Vagina (tissue), 2 donors: ENCODE results near the gene NUDT8. TPM values are rescaled to one million over a fixed set of nuclear protein-coding genes. Genes with fewer than 3 reads are reported as not detected.

Source experiments
- DNase-seq, 2 donors: peaks; one replicate each; pipeline ENCODE4 v3.0.0-alpha.2; 2017; ENCODE audit errors: extremely low spot score in 2 of 2
- H3K27ac ChIP-seq: fragments of 200-600 bp; sonication (generic); one replicate; pipeline ENCODE4 v1.5.1; 2019
- H3K27me3 ChIP-seq: fragments of 200-600 bp; sonication (generic); one replicate; pipeline ENCODE4 v1.5.1; 2019
- H3K36me3 ChIP-seq, 2 donors: fragments of 200-600 bp; sonication (generic); one replicate each; pipeline ENCODE4 v1.5.1; 2017 to 2019
- H3K4me1 ChIP-seq: fragments of 200-600 bp; sonication (generic); one replicate; pipeline ENCODE4 v1.5.1; 2019
- H3K4me3 ChIP-seq, 2 donors: fragments of 200-600 bp; sonication (generic); 1 replicate in 1 of 2; 2 replicates in 1 of 2; pipeline ENCODE4 v1.5.1; 2016 to 2019
- H3K9me3 ChIP-seq: fragments of 200-600 bp; sonication (generic); one replicate; pipeline ENCODE4 v1.5.1; 2019
- CTCF ChIP-seq, 3 experiments: fragments of 450-650 bp in 2 of 3; fragments of 200-600 bp in 1 of 3; sonication (generic) in 1 of 3; IDR thresholded peaks; one replicate each; pipeline ENCODE4 v1.5.1; 2017 to 2019; ENCODE audit warnings: antibody characterized with exemption in 3 of 3, mild to moderate bottlenecking in 2 of 3, moderate library complexity in 2 of 3
- POLR2A ChIP-seq, 2 donors: fragments of 450-650 bp; IDR thresholded peaks; one replicate each; pipeline ENCODE4 v1.6.1; 2017; ENCODE audit warnings: antibody characterized with exemption in 2 of 2, mild to moderate bottlenecking in 2 of 2, moderate library complexity in 2 of 2
- POLR2AphosphoS5 ChIP-seq, 2 donors: sonication (generic); formaldehyde crosslinking; IDR thresholded peaks; one replicate each; pipeline ENCODE4 v1.9.0; 2017; ENCODE audit warnings: antibody characterized with exemption in 2 of 2, mild to moderate bottlenecking in 2 of 2, low read depth in 1 of 2; ENCODE audit not compliant: insufficient read depth in 1 of 2
- intact Hi-C: fragments of 100-400 bp; cut with DNase I; formaldehyde crosslinking; loops from one replicate; pipeline ENCODE4 v1.15.1; 2023
- total RNA-seq: library from RNA; depleted of rRNA; stranded (reverse); fragments of >200 nt; gene quantifications from one replicate; pipeline ENCODE4 v1.2.3, GENCODE V29; 2016

The NUDT8 gene
- total RNA-seq, 1 donor from 2014 or later = 23.8 TPM

GRCh38 chr11:67646535-67647336 is 17.0 kb upstream of the NUDT8 start:
- no peak for DNase-seq
- H3K27me3 ChIP-seq = no peaks in the 10 kb centered on the region

DNA sequence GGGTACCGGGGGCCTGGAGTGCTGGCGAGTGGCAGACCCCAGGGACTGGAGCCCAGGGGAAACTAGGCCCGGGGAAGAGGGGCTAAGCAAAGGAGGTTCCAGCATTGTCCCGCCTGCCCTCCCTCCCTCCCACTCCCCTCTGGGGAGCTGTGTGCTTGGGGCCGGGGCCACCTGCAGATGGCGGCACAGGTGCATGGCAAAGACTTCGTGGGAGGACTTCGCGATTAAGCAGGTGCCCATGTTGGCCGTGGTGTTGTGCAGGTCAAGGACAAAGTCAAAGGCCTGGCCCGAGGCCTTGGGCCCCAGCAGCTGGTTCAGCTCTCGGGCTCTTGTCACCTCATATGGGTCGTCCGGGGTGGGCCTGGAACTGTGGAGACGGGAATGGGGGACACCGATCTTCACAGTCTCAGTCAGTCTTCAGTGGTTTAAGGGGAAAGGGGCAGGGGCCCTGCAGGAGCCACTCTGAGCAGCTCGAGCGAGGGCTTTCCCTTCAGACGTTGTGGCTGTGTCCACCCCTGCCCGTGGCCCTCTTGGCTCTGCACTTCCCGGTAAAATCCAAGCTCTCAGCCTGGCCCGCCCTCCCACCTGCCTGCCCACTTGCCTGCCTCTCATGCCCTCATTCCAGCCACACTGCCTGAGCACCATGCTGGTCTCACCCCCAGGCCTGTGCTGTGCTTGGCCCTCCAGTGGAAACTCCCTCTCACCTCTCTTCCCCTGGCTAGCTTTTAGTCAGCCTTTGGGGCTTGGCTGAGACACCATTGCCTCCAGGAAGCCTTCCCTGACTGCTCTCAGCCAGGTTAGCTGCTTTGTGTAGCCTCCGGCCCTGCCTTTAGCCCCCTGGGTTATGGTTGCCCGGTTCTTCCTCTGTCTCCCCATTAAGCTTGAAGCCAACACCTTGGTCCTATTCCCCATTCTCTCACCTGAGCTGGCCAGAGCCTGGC is 16.1 kb upstream of the NUDT8 start:
- DNase-seq = no peak
- H3K9me3 ChIP-seq = no peaks in the 10 kb centered on the region
- no peaks in the 10 kb centered on the region for H3K4me1 ChIP-seq
- H3K36me3 ChIP-seq = no peaks in the 10 kb centered on the region
- no peak overlapping the region for H3K27ac ChIP-seq
- TF ChIP-seq POLR2A (IDR thresholded peaks at IDR 0.05) (no peak), POLR2AphosphoS5 (IDR thresholded peaks at IDR 0.05; ENCODE audit: insufficient read depth in 1 of 2, low read depth in 1 of 2) (no peak), CTCF (IDR thresholded peaks at IDR 0.05) (no peak)
- H3K27me3 ChIP-seq = no peaks in the 10 kb centered on the region
- no peak overlapping the region for H3K4me3 ChIP-seq
- intact Hi-C loops = no loop called here

More at GRCh38 chr11:67646535-67647336, 17.0 kb upstream of the NUDT8 start:
- H3K4me1 ChIP-seq = no peaks in the 10 kb centered on the region
- H3K27ac ChIP-seq = no peak overlapping the region
- TF ChIP-seq POLR2A (IDR thresholded peaks at IDR 0.05) = no peak
- no peak for TF ChIP-seq POLR2AphosphoS5 (IDR thresholded peaks at IDR 0.05; ENCODE audit: insufficient read depth in 1 of 2, low read depth in 1 of 2)
- no peak for TF ChIP-seq CTCF (IDR thresholded peaks at IDR 0.05)
- H3K4me3 ChIP-seq = no peak overlapping the region
- H3K9me3 ChIP-seq = no peaks in the 10 kb centered on the region
- intact Hi-C loops = no loop called here
- no peaks in the 10 kb centered on the region for H3K36me3 ChIP-seq

DNA sequence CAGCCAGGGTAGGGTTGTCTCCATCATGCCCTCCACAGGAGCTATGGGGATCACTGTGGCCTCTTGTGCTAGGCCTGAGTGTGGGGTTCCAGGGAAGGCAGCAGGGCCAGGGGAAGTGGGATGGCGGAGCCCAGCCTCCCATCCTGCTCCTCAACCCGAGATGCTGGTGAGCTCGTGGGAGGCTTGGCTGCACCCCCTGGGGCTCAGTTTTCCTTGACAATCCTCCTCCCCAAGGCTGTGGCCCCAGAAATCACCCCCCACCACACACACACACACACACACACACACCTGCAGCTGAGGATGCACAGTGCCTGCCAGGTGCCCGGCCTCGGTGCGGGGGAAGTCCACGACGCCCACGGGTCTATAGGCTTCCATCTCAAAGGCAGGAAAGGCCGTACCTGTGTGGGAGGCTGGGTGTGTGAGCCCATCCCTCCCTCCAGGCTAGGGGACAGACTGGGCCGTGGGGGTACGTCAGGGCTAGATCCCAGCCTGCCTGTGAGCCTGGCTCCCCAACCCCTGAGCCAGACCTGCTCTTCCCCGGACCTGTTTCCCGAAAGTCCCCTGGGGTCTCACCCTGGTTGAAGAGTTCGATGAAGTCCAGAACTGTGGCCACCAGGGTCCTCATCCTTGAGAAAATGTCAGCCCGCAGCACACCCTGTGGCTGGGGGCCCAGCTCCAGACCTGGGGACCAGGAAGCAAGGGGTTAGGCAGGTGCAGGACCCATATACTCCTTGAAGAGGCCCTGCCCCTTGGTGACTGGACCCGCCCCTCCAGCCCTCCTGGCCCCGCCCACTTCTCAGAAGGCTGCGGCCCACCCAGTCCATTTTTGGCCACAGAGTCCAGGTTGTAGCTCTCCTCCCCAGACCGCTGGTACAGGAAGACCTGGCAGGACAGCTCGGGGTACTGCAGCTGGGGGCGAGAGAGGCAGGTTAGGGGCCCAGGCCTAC is 15.0 kb upstream of the NUDT8 start:
- Histone ChIP-seq H3K9me3 (no peaks in the 10 kb centered on the region), H3K4me3 (no peak overlapping the region), H3K4me1 (no peaks in the 10 kb centered on the region), H3K36me3 (no peaks in the 10 kb centered on the region), H3K27ac (no peak overlapping the region), H3K27me3 (no peaks in the 10 kb centered on the region)
- TF ChIP-seq POLR2AphosphoS5 (IDR thresholded peaks at IDR 0.05; ENCODE audit: insufficient read depth in 1 of 2, low read depth in 1 of 2) = no peak
- TF ChIP-seq CTCF (IDR thresholded peaks at IDR 0.05) = no peak
- TF ChIP-seq POLR2A (IDR thresholded peaks at IDR 0.05) = no peak
- DNase-seq = peak in 1 of 2 donors; percentile 93
- intact Hi-C loops = no loop called here

GRCh38 chr11:67644042-67644441 is 14.3 kb upstream of the NUDT8 start:
- intact Hi-C loops = no loop called here
- no peaks in the 10 kb centered on the region for H3K27me3 ChIP-seq
- no peak overlapping the region for H3K4me3 ChIP-seq
- H3K27ac ChIP-seq = no peak overlapping the region
- DNase-seq = no peak
- no peaks in the 10 kb centered on the region for H3K36me3 ChIP-seq
- TF ChIP-seq CTCF (IDR thresholded peaks at IDR 0.05) (no peak), POLR2AphosphoS5 (IDR thresholded peaks at IDR 0.05; ENCODE audit: insufficient read depth in 1 of 2, low read depth in 1 of 2) (no peak), POLR2A (IDR thresholded peaks at IDR 0.05) (no peak)
- H3K9me3 ChIP-seq = no peaks in the 10 kb centered on the region
- H3K4me1 ChIP-seq = no peaks in the 10 kb centered on the region
